Fibroblast of lung (primary cell): Measurements from ENCODE around the gene COX4I2.

ENCODE experiments used
- CTCF ChIP-seq, 2 donors: IDR thresholded peaks in 1 of 2; conservative IDR thresholded peaks in 1 of 2; 1 replicate in 1 of 2; 2 replicates in 1 of 2; pipeline ENCODE4 v1.5.1; 2011 to 2012; ENCODE audit warnings: low read length in 2 of 2, control low read depth in 1 of 2, inconsistent platforms in 1 of 2, low read depth in 1 of 2, mild to moderate bottlenecking in 1 of 2
- EZH2 ChIP-seq: IDR thresholded peaks from 2 replicates; pipeline ENCODE4 v1.5.1; 2012; ENCODE audit warnings: low read length, control low read depth, mild to moderate bottlenecking; ENCODE audit errors: missing control alignments

- TF ChIP-seq CTCF (conservative IDR thresholded peaks at IDR 0.05 in 1 of 2, IDR thresholded peaks at IDR 0.05 in 1 of 2; ENCODE audit: low read depth in 1 of 2, low read length in 2 of 2) = no peak
- no peak for TF ChIP-seq EZH2
These were observed 16.8 kb downstream of the COX4I2 start for GRCh38 chr20:31654534-31654933.
